HepG2 (cell line): ENCODE results near the gene ADAMTS18.

Source experiments
- CBX5 ChIP-seq: sonication (generic); formaldehyde crosslinking; IDR thresholded peaks from 2 replicates; pipeline ENCODE4 v1.4.0; 2020; ENCODE audit warnings: missing genetic modification reagents, borderline replicate concordance
- MAFK ChIP-seq, 2 experiments: IDR thresholded peaks in 1 of 2; conservative IDR thresholded peaks in 1 of 2; 2 replicates each; pipeline ENCODE4 v1.6.1; 2011; ENCODE audit warnings: improper control_type of control experiment in 2 of 2, low read length in 2 of 2
- NCOA1 ChIP-seq: sonication (generic); formaldehyde crosslinking; IDR thresholded peaks from 2 replicates; pipeline ENCODE4 v1.9.0; 2021; ENCODE audit warnings: missing genetic modification reagents
- POLR2A ChIP-seq, 2 experiments: IDR thresholded peaks; 2 replicates each; pipeline ENCODE4 v1.6.1; 2011; ENCODE audit warnings: low read depth in 2 of 2, low read length in 2 of 2, mild to moderate bottlenecking in 1 of 2, moderate library complexity in 1 of 2; ENCODE audit not compliant: insufficient read depth in 1 of 2
- TF ChIP-seq, protein P1 (sequence below): IDR thresholded peaks from 2 replicates; pipeline ENCODE4 v1.4.0; 2020; ENCODE audit warnings: mild to moderate bottlenecking, missing genetic modification reagents

DNA sequence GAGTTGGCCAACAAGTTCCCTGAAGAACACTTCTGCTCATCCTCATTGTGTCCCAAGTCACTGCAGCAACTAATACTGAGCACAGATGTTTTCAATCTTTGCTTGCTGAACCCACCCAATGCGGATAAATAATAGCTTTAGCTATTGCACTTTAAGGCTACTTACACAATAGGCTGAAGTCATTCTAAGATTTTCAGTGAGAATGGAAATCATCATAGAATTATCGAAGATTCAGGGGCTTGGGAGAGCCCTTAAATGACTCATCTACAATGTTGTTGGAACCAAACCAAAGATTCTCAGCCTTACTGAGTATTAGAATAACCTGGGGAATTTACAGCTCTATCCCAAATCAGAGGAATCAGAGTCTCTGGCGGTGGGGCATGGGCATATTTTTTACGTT, 184.4 kb downstream of the ADAMTS18 start:
- TF ChIP-seq NCOA1 (CRISPR knock-in tag) (no peak), CBX5 (CRISPR knock-in tag) (no peak), POLR2A (IDR thresholded peaks at IDR 0.05; ENCODE audit: insufficient read depth in 1 of 2, low read depth in 2 of 2, low read length in 2 of 2) (no peak), MAFK (conservative IDR thresholded peaks at IDR 0.05 in 1 of 2, IDR thresholded peaks at IDR 0.05 in 1 of 2; ENCODE audit: low read length in 2 of 2) (no peak)
- TF ChIP-seq, protein P1, sequence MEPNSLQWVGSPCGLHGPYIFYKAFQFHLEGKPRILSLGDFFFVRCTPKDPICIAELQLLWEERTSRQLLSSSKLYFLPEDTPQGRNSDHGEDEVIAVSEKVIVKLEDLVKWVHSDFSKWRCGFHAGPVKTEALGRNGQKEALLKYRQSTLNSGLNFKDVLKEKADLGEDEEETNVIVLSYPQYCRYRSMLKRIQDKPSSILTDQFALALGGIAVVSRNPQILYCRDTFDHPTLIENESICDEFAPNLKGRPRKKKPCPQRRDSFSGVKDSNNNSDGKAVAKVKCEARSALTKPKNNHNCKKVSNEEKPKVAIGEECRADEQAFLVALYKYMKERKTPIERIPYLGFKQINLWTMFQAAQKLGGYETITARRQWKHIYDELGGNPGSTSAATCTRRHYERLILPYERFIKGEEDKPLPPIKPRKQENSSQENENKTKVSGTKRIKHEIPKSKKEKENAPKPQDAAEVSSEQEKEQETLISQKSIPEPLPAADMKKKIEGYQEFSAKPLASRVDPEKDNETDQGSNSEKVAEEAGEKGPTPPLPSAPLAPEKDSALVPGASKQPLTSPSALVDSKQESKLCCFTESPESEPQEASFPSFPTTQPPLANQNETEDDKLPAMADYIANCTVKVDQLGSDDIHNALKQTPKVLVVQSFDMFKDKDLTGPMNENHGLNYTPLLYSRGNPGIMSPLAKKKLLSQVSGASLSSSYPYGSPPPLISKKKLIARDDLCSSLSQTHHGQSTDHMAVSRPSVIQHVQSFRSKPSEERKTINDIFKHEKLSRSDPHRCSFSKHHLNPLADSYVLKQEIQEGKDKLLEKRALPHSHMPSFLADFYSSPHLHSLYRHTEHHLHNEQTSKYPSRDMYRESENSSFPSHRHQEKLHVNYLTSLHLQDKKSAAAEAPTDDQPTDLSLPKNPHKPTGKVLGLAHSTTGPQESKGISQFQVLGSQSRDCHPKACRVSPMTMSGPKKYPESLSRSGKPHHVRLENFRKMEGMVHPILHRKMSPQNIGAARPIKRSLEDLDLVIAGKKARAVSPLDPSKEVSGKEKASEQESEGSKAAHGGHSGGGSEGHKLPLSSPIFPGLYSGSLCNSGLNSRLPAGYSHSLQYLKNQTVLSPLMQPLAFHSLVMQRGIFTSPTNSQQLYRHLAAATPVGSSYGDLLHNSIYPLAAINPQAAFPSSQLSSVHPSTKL, result no peak
